GM23338 (cell line): ENCODE measurements around the gene PLS1. TPM values are rescaled to one million over a fixed set of nuclear protein-coding genes. Genes with fewer than 3 reads are reported as not detected.
A peak's percentile ranks its signal among the peaks of the same experiment; 100 is the strongest.

ENCODE experiments used
- ATAC-seq: fragments of 200-7000 bp; cut with Tn5 transposase; 3 replicates; pipeline ENCODE4 v1.9.1; 2020
- DNase-seq: peaks from one replicate; pipeline ENCODE4 v3.0.0-alpha.2; 2015; ENCODE audit warnings: low spot score
- H2AFZ ChIP-seq: fragments of 200-600 bp; sonication (generic); 2 replicates; pipeline ENCODE4 v1.8.0; 2016; ENCODE audit warnings: antibody characterized with exemption, mild to moderate bottlenecking, moderate library complexity
- H3F3A ChIP-seq: fragments of 200-600 bp; sonication (generic); replicated peaks from 2 replicates; pipeline ENCODE4 v1.8.0; 2017; ENCODE audit warnings: antibody characterized with exemption, mixed run types, low read depth
- H3K27ac ChIP-seq: fragments of 200-600 bp; sonication (generic); 2 replicates; pipeline ENCODE4 v1.6.1; 2016; ENCODE audit warnings: low read depth
- H3K27me3 ChIP-seq: fragments of 200-600 bp; sonication (generic); 2 replicates; pipeline ENCODE4 v1.8.0; 2016; ENCODE audit warnings: mild to moderate bottlenecking, mixed run types, moderate library complexity; ENCODE audit not compliant: insufficient read depth
- H3K36me3 ChIP-seq: fragments of 200-600 bp; sonication (generic); 2 replicates; pipeline ENCODE4 v1.8.0; 2016; ENCODE audit warnings: mild to moderate bottlenecking; ENCODE audit not compliant: insufficient read depth
- H3K4me1 ChIP-seq: fragments of 200-600 bp; sonication (generic); 2 replicates; pipeline ENCODE4 v1.8.0; 2016; ENCODE audit warnings: mild to moderate bottlenecking, moderate library complexity; ENCODE audit not compliant: insufficient read depth
- H3K4me2 ChIP-seq: fragments of 200-600 bp; sonication (generic); 2 replicates; pipeline ENCODE4 v1.7.1; 2017; ENCODE audit warnings: mixed run types
- H3K4me3 ChIP-seq: fragments of 200-600 bp; sonication (generic); 2 replicates; pipeline ENCODE4 v1.6.1; 2016; ENCODE audit warnings: mixed run types
- H3K79me2 ChIP-seq: fragments of 200-600 bp; sonication (generic); replicated peaks from 2 replicates; pipeline ENCODE4 v1.8.0; 2017; ENCODE audit warnings: mild to moderate bottlenecking; ENCODE audit not compliant: insufficient read depth
- H3K9me2 ChIP-seq: fragments of 200-600 bp; sonication (generic); 2 replicates; pipeline ENCODE4 v1.8.0; 2017; ENCODE audit not compliant: insufficient read depth
- H4K20me1 ChIP-seq: fragments of 200-600 bp; sonication (generic); replicated peaks from 2 replicates; pipeline ENCODE4 v1.8.0; 2017; ENCODE audit warnings: mild to moderate bottlenecking; ENCODE audit not compliant: insufficient read depth
- H3K27ac Mint-ChIP-seq: 2 replicates; pipeline ENCODE4 v1.8.0; 2020; ENCODE audit warnings: inconsistent platforms, mild to moderate bottlenecking, moderate library complexity, mixed read lengths
- H3K27me3 Mint-ChIP-seq: 3 replicates; pipeline ENCODE4 v1.8.0; 2022; ENCODE audit warnings: low read depth, mild to moderate bottlenecking, moderate library complexity, mixed read lengths, inconsistent platforms; ENCODE audit not compliant: insufficient read depth, poor library complexity
- H3K36me3 Mint-ChIP-seq: 3 replicates; pipeline ENCODE4 v1.8.0; 2021; ENCODE audit warnings: low read depth, mild to moderate bottlenecking, inconsistent platforms, moderate library complexity, mixed read lengths
- H3K4me1 Mint-ChIP-seq: 3 replicates; pipeline ENCODE4 v1.8.0; 2020; ENCODE audit warnings: mild to moderate bottlenecking, inconsistent platforms, mixed read lengths
- H3K4me3 Mint-ChIP-seq: 3 replicates; pipeline ENCODE4 v1.8.0; 2021; ENCODE audit warnings: moderate library complexity, mild to moderate bottlenecking, inconsistent platforms, mixed read lengths
- H3K9me3 Mint-ChIP-seq: 3 replicates; pipeline ENCODE4 v1.8.0; 2020; ENCODE audit warnings: moderate library complexity, mild to moderate bottlenecking, inconsistent platforms, mixed read lengths
- CREB1 ChIP-seq: fragments of 250-450 bp; sonication (Bioruptor Pico); IDR thresholded peaks from 2 replicates; pipeline ENCODE4 v1.5.0; 2020; ENCODE audit warnings: low read depth, mild to moderate bottlenecking, moderate library complexity
- CTCF ChIP-seq, 2 experiments: fragments of 200-600 bp in 1 of 2; sonication (generic) in 1 of 2; conservative IDR thresholded peaks; 2 replicates each; pipeline versions ENCODE4 v1.5.1 to v1.6.1; 2016 to 2017; ENCODE audit warnings: antibody characterized with exemption in 2 of 2, low read depth in 2 of 2, mild to moderate bottlenecking in 2 of 2, moderate library complexity in 1 of 2
- ETS1 ChIP-seq: IDR thresholded peaks from 2 replicates; pipeline ENCODE4 v1.6.1; 2016; ENCODE audit warnings: antibody characterized with exemption
- EZH2 ChIP-seq: fragments of 200-600 bp; sonication (generic); IDR thresholded peaks from one replicate; pipeline ENCODE4 v1.8.0; 2017; ENCODE audit warnings: antibody characterized with exemption, mild to moderate bottlenecking, low read depth; ENCODE audit not compliant: unreplicated experiment
- EZH2phosphoT487 ChIP-seq: fragments of 200-600 bp; sonication (generic); IDR thresholded peaks from one replicate; pipeline ENCODE4 v1.8.1; 2018; ENCODE audit warnings: antibody characterized with exemption; ENCODE audit not compliant: unreplicated experiment
- JUNB ChIP-seq: IDR thresholded peaks from one replicate; pipeline ENCODE4 v1.6.1; 2016; ENCODE audit warnings: antibody characterized with exemption; ENCODE audit not compliant: unreplicated experiment
- NANOG ChIP-seq: IDR thresholded peaks from 2 replicates; pipeline ENCODE4 v1.6.1; 2016; ENCODE audit warnings: antibody characterized with exemption, borderline replicate concordance
- POLR2AphosphoS5 ChIP-seq: IDR thresholded peaks from 2 replicates; pipeline ENCODE4 v1.6.1; 2016; ENCODE audit warnings: antibody characterized with exemption, low read depth
- REST ChIP-seq: IDR thresholded peaks from one replicate; pipeline ENCODE4 v1.6.1; 2018; ENCODE audit warnings: antibody characterized with exemption; ENCODE audit not compliant: unreplicated experiment
- STAT1 ChIP-seq: IDR thresholded peaks from one replicate; pipeline ENCODE4 v1.6.1; 2016; ENCODE audit warnings: antibody characterized with exemption; ENCODE audit not compliant: unreplicated experiment
- ZNF114 ChIP-seq: fragments of 250-450 bp; sonication (Bioruptor Pico); IDR thresholded peaks from 2 replicates; pipeline ENCODE4 v1.5.0; 2020; ENCODE audit warnings: mild to moderate bottlenecking, moderate library complexity
- ZNF331 ChIP-seq: fragments of 250-450 bp; sonication (Bioruptor Pico); IDR thresholded peaks from 2 replicates; pipeline ENCODE4 v1.5.0; 2020; ENCODE audit warnings: low read depth, mild to moderate bottlenecking, moderate library complexity
- ZNF462 ChIP-seq: fragments of 250-450 bp; sonication (Bioruptor Pico); IDR thresholded peaks from 2 replicates; pipeline ENCODE4 v1.5.0; 2020; ENCODE audit warnings: mild to moderate bottlenecking, moderate library complexity
- polyA plus RNA-seq: library from polyadenylated mRNA; unstranded; fragments of >200 nt; fragmentation: Nextera tagmentation; extraction: Ambion mirVana; gene quantifications from 2 replicates; pipeline ENCODE4 v1.2.1, GENCODE V29; 2016
- total RNA-seq: library from RNA; depleted of rRNA; stranded (reverse); fragments of >200 nt; shearing (Covaris generic); gene quantifications from 2 replicates; pipeline ENCODE4 v1.2.3, GENCODE V29; 2014

Gene PLS1
- total and polyA plus RNA-seq, 2 experiments from 2014 or later = 18.4 to 42.2 TPM

GRCh38 chr3:142641504-142641903 is 45.3 kb downstream of the PLS1 start:
- H3F3A ChIP-seq = no peaks in the 10 kb centered on the region
- DNase-seq = no peak
- Mint-ChIP-seq H3K4me3 (no peak overlapping the region), H3K27me3 (peaks cover 2% of the 10 kb centered on the region), H3K36me3 (no peaks in the 10 kb centered on the region), H3K4me1 (peaks cover 29% of the 10 kb centered on the region), H3K27ac (peak overlapping the region; percentile 22; the same call in 1 of the 2 replicates), H3K9me3 (no peaks in the 10 kb centered on the region; the same call in 2 of the 3 replicates)
- H3K79me2 ChIP-seq = no peaks in the 10 kb centered on the region
- no peaks in the 10 kb centered on the region for H3K27me3 ChIP-seq
- H3K9me2 ChIP-seq = no peaks in the 10 kb centered on the region
- H3K36me3 ChIP-seq = no peaks in the 10 kb centered on the region
- no peak for ATAC-seq
- no peaks in the 10 kb centered on the region for H4K20me1 ChIP-seq
- no peak overlapping the region for H3K27ac ChIP-seq
- peaks cover 22% of the 10 kb centered on the region for H3K4me1 ChIP-seq
- no peak overlapping the region for H3K4me2 ChIP-seq
- no peak overlapping the region for H3K4me3 ChIP-seq
- H2AFZ ChIP-seq = no peak overlapping the region
- TF ChIP-seq REST (no peak), ZNF462 (no peak), JUNB (no peak), POLR2AphosphoS5 (no peak), NANOG (no peak), EZH2 (no peak), CTCF (conservative IDR thresholded peaks at IDR 0.05; ENCODE audit: low read depth in 2 of 2) (no peak), STAT1 (no peak), EZH2phosphoT487 (no peak), ZNF114 (CRISPR knock-in tag) (no peak), ETS1 (no peak), CREB1 (CRISPR knock-in tag) (no peak), ZNF331 (CRISPR knock-in tag) (no peak)
